ENCODE data around the gene COG5. TPM values are rescaled to one million over a fixed set of nuclear protein-coding genes. Genes with fewer than 3 reads are reported as not detected.

Gene COG5
- total RNA-seq, 1 donor from 2014 or later, result 52.0 TPM

- Mint-ChIP-seq H3K36me3 (peaks cover 8% of the 10 kb centered on the region), H3K4me3 (no peak overlapping the region), H3K4me1 (peaks cover 6% of the 10 kb centered on the region), H3K9me3 (no peaks in the 10 kb centered on the region), H3K27ac (no peak overlapping the region), H3K27me3 (ENCODE audit: low read depth) (no peaks in the 10 kb centered on the region)
- DNase-seq (ENCODE audit: low spot score in 2 of 2, unreplicated experiment in 2 of 2), result no peak
- no peak for TF ChIP-seq CTCF (IDR thresholded peaks at IDR 0.05; ENCODE audit: unreplicated experiment)
Measured at GRCh38 chr7:107312418-107312817, 251.3 kb downstream of the COG5 start.

DNA sequence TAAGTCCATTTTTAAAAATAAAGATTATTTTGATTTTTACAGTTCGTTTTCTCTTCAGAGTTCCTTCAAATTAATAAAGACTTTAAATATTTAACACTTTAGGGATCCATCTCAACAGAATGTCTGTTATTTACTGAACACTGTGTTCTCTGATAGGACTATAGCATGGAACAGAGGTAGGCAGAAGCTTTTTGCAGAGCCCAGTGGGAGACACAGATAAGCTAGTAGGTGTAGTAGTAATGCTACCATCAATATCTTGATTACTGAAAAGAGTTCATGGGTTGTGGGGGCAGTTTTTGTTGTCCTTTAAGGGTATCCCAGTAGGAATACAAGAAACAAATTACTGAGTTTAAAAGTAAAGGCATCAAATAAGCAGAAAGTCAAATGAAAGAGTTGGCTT lies 254.4 kb downstream of the COG5 start:
- no peaks in the 10 kb centered on the region for H3K4me1 Mint-ChIP-seq

GRCh38 chr7:107304636-107305035 lies 259.1 kb downstream of the COG5 start:
- Mint-ChIP-seq H3K27me3 (ENCODE audit: low read depth) (no peaks in the 10 kb centered on the region), H3K4me3 (no peak overlapping the region), H3K36me3 (peaks cover 3% of the 10 kb centered on the region), H3K27ac (no peak overlapping the region), H3K9me3 (no peaks in the 10 kb centered on the region), H3K4me1 (no peaks in the 10 kb centered on the region)
- no peak for DNase-seq (ENCODE audit: low spot score in 2 of 2, unreplicated experiment in 2 of 2)
- TF ChIP-seq CTCF (IDR thresholded peaks at IDR 0.05; ENCODE audit: unreplicated experiment), result no peak

More for the DNA sequence above, 254.4 kb downstream of the COG5 start:
- no peak for DNase-seq (ENCODE audit: low spot score in 2 of 2, unreplicated experiment in 2 of 2)
- Mint-ChIP-seq H3K4me3 (no peak overlapping the region), H3K9me3 (no peaks in the 10 kb centered on the region), H3K27ac (no peak overlapping the region), H3K36me3 (peaks cover 5% of the 10 kb centered on the region), H3K27me3 (ENCODE audit: low read depth) (no peaks in the 10 kb centered on the region)
- TF ChIP-seq CTCF (IDR thresholded peaks at IDR 0.05; ENCODE audit: unreplicated experiment), result no peak

DNA sequence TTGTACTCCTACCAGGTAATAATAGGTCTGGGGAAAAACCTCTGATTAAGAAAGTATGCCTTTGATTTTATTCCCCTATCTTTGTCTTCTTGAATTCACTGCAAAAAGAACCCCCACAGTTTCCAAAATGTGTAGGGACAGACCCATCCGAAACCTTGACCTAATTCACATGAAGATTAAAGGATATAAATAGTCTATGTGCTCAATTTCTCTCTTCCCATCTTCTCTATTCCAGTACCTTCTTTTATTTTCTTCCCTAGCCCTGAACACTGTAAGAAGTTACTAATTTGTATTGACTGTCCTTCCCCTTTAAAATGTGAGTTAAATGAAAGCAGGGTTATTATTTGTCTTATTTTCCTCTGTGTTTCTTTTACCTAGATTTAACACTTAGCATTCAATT lies 259.7 kb downstream of the COG5 start:
- Mint-ChIP-seq H3K4me3 (no peak overlapping the region), H3K27ac (no peak overlapping the region), H3K9me3 (no peaks in the 10 kb centered on the region), H3K27me3 (ENCODE audit: low read depth) (no peaks in the 10 kb centered on the region), H3K4me1 (no peaks in the 10 kb centered on the region), H3K36me3 (peaks cover 3% of the 10 kb centered on the region)
- TF ChIP-seq CTCF (IDR thresholded peaks at IDR 0.05; ENCODE audit: unreplicated experiment), result no peak
- no peak for DNase-seq (ENCODE audit: low spot score in 2 of 2, unreplicated experiment in 2 of 2)

- H3K27ac Mint-ChIP-seq, result no peak overlapping the region
Measured at GRCh38 chr7:107302250-107302847, 261.4 kb downstream of the COG5 start.

More at GRCh38 chr7:107302250-107302847, 261.4 kb downstream of the COG5 start:
- no peaks in the 10 kb centered on the region for H3K4me1 Mint-ChIP-seq
- no peak for DNase-seq (ENCODE audit: low spot score in 2 of 2, unreplicated experiment in 2 of 2)
- peaks cover 6% of the 10 kb centered on the region for H3K36me3 Mint-ChIP-seq
- H3K27me3 Mint-ChIP-seq (ENCODE audit: low read depth), result no peaks in the 10 kb centered on the region
- no peak for TF ChIP-seq CTCF (IDR thresholded peaks at IDR 0.05; ENCODE audit: unreplicated experiment)
- H3K4me3 Mint-ChIP-seq, result no peak overlapping the region
- no peaks in the 10 kb centered on the region for H3K9me3 Mint-ChIP-seq
